ENCODE data around the gene UBL7. TPM values are rescaled to one million over a fixed set of nuclear protein-coding genes. Genes with fewer than 3 reads are reported as not detected.

Gene UBL7
- total and polyA plus RNA-seq, 10 of the 15 experiments (the other 5 are each of a cell fraction or from before 2014, with no cell fraction given): 25.9 to 145 (median 90.1) TPM

DNA sequence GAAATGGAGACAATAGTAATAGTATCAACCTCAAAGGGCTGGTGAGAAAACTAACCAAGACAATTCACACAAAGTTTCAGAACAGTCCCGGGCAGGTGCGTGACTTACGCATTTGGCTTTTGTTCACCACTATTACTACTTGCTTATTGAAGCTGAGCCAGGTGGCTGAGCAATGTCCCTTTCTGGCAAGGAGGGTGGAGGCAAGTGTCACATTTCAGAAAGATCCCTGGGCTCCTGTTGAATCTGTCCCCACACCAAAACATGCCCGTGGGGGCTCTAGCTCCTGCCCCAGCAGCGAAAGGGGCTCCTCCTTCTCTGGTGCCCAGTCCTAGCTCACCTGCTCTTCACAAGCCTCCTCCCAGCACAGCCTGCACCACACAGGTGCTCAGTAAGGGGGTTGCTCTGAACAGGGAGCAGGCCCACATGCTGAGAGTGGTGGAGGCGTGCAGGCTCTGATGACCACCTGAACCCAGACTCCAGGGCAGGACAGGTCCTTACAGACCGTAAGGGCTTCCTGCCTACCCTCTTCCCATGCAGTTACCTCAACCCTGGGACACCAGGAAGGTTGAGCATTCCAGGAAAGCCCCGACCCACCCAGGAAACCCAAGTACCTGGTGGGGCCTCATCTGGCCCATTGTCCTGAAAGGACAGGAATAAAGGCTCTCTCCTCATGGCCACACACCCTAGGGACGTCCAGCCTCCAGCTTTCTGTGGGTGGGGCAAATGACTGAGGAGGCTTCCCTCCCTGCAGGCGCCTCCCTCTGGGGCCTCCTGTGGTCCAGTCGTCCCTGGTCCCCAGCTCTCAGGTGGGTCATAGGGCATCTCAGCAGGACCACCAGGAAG, 59.8 kb downstream of the UBL7 start (continued):
- TF ChIP-seq, protein P1, sequence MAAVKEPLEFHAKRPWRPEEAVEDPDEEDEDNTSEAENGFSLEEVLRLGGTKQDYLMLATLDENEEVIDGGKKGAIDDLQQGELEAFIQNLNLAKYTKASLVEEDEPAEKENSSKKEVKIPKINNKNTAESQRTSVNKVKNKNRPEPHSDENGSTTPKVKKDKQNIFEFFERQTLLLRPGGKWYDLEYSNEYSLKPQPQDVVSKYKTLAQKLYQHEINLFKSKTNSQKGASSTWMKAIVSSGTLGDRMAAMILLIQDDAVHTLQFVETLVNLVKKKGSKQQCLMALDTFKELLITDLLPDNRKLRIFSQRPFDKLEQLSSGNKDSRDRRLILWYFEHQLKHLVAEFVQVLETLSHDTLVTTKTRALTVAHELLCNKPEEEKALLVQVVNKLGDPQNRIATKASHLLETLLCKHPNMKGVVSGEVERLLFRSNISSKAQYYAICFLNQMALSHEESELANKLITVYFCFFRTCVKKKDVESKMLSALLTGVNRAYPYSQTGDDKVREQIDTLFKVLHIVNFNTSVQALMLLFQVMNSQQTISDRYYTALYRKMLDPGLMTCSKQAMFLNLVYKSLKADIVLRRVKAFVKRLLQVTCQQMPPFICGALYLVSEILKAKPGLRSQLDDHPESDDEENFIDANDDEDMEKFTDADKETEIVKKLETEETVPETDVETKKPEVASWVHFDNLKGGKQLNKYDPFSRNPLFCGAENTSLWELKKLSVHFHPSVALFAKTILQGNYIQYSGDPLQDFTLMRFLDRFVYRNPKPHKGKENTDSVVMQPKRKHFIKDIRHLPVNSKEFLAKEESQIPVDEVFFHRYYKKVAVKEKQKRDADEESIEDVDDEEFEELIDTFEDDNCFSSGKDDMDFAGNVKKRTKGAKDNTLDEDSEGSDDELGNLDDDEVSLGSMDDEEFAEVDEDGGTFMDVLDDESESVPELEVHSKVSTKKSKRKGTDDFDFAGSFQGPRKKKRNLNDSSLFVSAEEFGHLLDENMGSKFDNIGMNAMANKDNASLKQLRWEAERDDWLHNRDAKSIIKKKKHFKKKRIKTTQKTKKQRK (IDR thresholded peaks at IDR 0.05; ENCODE audit: low read depth, low read length): no peak
- TF ChIP-seq IKZF1 (conservative IDR thresholded peaks at IDR 0.05) (peak; percentile 76), RCOR1 (conservative IDR thresholded peaks at IDR 0.05; ENCODE audit: low read depth, low read length) (no peak), MYC (IDR thresholded peaks at IDR 0.05; ENCODE audit: insufficient read depth, insufficient read length, insufficient replicate concordance, low read length, severe bottlenecking) (no peak), ZZZ3 (IDR thresholded peaks at IDR 0.05; ENCODE audit: control insufficient read depth, insufficient read length, low read depth) (no peak), NR2C1 (IDR thresholded peaks at IDR 0.05) (no peak), EZH2 (IDR thresholded peaks at IDR 0.05; ENCODE audit: borderline replicate concordance, control insufficient read depth, low read depth, low read length) (no peak), MYB (IDR thresholded peaks at IDR 0.05; ENCODE audit: borderline replicate concordance, low read depth, low read length) (no peak), TARDBP (IDR thresholded peaks at IDR 0.05; ENCODE audit: borderline replicate concordance) (no peak), MEF2B (IDR thresholded peaks at IDR 0.05; ENCODE audit: partially characterized antibody, poor library complexity, severe bottlenecking) (no peak), TCF3 (IDR thresholded peaks at IDR 0.05; ENCODE audit: borderline replicate concordance, insufficient read depth, low read depth, low read length) (peak; percentile 89), PAX8 (IDR thresholded peaks at IDR 0.05) (no peak), BCL11A (IDR thresholded peaks at IDR 0.05; ENCODE audit: low read depth, low read length) (0 out of 2 replicates have a peak, but pooled peaks have one; percentile 23), LARP7 (IDR thresholded peaks at IDR 0.05) (0 out of 2 replicates have a peak, but pooled peaks have one; percentile 46)
- TF ChIP-seq, protein P2, sequence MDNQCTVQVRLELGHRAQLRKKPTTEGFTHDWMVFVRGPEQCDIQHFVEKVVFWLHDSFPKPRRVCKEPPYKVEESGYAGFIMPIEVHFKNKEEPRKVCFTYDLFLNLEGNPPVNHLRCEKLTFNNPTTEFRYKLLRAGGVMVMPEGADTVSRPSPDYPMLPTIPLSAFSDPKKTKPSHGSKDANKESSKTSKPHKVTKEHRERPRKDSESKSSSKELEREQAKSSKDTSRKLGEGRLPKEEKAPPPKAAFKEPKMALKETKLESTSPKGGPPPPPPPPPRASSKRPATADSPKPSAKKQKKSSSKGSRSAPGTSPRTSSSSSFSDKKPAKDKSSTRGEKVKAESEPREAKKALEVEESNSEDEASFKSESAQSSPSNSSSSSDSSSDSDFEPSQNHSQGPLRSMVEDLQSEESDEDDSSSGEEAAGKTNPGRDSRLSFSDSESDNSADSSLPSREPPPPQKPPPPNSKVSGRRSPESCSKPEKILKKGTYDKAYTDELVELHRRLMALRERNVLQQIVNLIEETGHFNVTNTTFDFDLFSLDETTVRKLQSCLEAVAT (IDR thresholded peaks at IDR 0.05): peak; percentile 6; the same call in 1 of the 2 replicates
- TF ChIP-seq, protein P3, sequence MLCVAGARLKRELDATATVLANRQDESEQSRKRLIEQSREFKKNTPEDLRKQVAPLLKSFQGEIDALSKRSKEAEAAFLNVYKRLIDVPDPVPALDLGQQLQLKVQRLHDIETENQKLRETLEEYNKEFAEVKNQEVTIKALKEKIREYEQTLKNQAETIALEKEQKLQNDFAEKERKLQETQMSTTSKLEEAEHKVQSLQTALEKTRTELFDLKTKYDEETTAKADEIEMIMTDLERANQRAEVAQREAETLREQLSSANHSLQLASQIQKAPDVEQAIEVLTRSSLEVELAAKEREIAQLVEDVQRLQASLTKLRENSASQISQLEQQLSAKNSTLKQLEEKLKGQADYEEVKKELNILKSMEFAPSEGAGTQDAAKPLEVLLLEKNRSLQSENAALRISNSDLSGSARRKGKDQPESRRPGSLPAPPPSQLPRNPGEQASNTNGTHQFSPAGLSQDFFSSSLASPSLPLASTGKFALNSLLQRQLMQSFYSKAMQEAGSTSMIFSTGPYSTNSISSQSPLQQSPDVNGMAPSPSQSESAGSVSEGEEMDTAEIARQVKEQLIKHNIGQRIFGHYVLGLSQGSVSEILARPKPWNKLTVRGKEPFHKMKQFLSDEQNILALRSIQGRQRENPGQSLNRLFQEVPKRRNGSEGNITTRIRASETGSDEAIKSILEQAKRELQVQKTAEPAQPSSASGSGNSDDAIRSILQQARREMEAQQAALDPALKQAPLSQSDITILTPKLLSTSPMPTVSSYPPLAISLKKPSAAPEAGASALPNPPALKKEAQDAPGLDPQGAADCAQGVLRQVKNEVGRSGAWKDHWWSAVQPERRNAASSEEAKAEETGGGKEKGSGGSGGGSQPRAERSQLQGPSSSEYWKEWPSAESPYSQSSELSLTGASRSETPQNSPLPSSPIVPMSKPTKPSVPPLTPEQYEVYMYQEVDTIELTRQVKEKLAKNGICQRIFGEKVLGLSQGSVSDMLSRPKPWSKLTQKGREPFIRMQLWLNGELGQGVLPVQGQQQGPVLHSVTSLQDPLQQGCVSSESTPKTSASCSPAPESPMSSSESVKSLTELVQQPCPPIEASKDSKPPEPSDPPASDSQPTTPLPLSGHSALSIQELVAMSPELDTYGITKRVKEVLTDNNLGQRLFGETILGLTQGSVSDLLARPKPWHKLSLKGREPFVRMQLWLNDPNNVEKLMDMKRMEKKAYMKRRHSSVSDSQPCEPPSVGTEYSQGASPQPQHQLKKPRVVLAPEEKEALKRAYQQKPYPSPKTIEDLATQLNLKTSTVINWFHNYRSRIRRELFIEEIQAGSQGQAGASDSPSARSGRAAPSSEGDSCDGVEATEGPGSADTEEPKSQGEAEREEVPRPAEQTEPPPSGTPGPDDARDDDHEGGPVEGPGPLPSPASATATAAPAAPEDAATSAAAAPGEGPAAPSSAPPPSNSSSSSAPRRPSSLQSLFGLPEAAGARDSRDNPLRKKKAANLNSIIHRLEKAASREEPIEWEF (IDR thresholded peaks at IDR 0.05; ENCODE audit: insufficient replicate concordance, low read depth, low read length): peak; percentile 82
- TF ChIP-seq, protein P4, sequence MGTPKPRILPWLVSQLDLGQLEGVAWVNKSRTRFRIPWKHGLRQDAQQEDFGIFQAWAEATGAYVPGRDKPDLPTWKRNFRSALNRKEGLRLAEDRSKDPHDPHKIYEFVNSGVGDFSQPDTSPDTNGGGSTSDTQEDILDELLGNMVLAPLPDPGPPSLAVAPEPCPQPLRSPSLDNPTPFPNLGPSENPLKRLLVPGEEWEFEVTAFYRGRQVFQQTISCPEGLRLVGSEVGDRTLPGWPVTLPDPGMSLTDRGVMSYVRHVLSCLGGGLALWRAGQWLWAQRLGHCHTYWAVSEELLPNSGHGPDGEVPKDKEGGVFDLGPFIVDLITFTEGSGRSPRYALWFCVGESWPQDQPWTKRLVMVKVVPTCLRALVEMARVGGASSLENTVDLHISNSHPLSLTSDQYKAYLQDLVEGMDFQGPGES (IDR thresholded peaks at IDR 0.05): no peak

Data from GM12878 (cell line).